Epithelial cell of esophagus (primary cell): ENCODE data around the gene P3H2.

Experiments used
- DNase-seq: peaks from one replicate; pipeline ENCODE4 v3.0.0; 2010; ENCODE audit warnings: low read depth
- H3K4me3 ChIP-seq: 2 replicates; pipeline ENCODE4 v1.5.1; 2011; ENCODE audit warnings: mild to moderate bottlenecking, low read length, control low read depth
- TF ChIP-seq, protein P1 (sequence below): IDR thresholded peaks from 2 replicates; pipeline ENCODE4 v1.5.1; 2011; ENCODE audit warnings: low read depth, mild to moderate bottlenecking, low read length, control low read depth, inconsistent platforms; ENCODE audit not compliant: insufficient read depth; ENCODE audit errors: missing control alignments

Gene P3H2

GRCh38 chr3:189949580-189949979 is 171.1 kb downstream of the P3H2 start:
- no peak overlapping the region for H3K4me3 ChIP-seq
- TF ChIP-seq, protein P1, sequence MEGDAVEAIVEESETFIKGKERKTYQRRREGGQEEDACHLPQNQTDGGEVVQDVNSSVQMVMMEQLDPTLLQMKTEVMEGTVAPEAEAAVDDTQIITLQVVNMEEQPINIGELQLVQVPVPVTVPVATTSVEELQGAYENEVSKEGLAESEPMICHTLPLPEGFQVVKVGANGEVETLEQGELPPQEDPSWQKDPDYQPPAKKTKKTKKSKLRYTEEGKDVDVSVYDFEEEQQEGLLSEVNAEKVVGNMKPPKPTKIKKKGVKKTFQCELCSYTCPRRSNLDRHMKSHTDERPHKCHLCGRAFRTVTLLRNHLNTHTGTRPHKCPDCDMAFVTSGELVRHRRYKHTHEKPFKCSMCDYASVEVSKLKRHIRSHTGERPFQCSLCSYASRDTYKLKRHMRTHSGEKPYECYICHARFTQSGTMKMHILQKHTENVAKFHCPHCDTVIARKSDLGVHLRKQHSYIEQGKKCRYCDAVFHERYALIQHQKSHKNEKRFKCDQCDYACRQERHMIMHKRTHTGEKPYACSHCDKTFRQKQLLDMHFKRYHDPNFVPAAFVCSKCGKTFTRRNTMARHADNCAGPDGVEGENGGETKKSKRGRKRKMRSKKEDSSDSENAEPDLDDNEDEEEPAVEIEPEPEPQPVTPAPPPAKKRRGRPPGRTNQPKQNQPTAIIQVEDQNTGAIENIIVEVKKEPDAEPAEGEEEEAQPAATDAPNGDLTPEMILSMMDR = no peak
- DNase-seq = no peak

DNA sequence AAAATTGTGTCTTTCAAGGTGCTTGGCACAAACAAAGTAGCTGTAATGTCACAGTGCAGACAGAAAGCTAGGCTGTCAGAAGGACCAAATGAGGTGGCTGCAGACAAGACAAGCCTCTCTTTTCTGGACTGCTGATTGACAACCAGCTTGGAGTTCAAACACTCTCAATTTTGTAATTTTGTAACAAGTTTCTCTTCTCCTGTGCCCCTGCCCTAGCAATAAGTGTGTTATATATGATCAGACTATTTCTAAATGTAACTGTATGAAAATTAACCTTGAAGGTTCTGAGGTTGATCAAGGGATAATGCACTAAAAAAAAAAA is 172.0 kb downstream of the P3H2 start:
- no peak overlapping the region for H3K4me3 ChIP-seq
- no peak for DNase-seq
- TF ChIP-seq, protein P1 = no peak

DNA sequence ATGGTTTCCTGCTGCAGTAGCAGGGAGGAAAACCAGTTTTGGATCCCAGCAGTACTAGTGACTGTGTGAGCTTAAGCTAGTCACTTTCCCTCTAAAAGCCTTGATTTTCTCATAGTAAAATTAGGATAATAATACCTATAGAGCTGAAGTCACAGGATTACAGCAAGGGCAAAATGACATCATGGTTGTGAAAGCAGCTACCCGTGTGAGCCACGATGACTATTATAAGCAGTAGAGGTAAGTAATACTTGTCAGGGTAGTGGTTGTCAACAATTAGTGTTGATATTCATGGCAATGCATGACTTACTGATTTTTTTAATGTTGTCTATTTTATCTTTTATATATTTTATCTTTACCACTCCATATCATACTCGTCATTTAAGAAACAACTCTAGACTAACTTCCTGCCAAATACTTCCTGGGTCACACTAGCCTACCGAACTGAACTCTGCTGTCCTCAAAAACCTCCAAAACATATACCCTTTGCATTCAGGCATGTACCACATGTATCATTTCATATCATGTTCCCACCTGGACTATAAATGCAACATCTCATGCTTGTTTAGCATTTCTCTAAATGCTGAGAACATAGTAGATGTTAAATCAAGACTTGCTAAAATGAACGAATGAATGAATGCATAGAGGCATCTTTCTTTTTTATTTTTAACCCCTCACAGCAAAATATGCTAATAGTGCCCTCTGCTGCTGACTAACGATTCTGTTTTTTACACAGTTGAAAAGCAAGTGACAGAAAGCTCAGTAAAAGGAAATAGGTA is 172.6 kb downstream of the P3H2 start:
- TF ChIP-seq, protein P1 = peak; percentile 64
- DNase-seq = peak; percentile 91
- H3K4me3 ChIP-seq = no peak overlapping the region

- no peak for DNase-seq
- TF ChIP-seq, protein P1 = no peak
- H3K4me3 ChIP-seq = no peak overlapping the region
Observed at GRCh38 chr3:189947068-189947467, 173.6 kb downstream of the P3H2 start.

DNA sequence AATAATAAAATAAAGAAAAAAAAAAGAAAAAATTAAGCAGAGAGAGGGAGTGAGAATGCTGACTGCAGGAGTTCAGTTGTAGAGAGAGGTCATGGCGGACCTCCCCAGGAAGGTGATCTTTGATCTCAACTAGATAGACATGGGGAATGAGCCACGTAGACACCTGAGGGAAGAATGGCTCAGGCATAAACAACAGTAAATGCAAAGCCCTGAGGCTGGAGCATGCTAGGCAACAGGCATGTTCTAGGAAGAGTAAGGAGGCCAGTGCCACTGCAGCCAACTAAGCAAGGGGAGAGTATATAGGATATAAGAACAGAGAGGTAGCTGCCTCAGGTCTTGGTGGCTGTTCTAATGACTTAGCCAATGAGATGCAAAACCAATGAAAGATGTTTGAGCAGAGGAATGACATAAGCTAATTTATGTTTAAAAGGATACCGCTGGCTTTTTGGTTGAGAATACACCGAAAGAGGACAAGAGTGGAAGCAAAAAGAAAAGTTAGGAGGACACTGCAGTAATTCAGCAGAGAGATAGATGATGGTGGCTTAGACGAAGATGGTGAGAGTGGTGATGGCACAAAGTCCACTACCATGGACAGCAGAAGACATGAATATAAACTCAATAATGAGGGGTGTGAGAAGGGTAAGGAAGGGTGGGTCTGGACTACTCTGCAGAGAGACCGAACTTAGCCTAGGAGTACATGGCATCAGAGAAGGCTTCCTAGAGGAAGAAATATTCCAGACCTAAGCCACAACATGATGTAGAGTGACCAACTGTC is 174.6 kb downstream of the P3H2 start:
- H3K4me3 ChIP-seq = no peak overlapping the region
- DNase-seq = no peak
- TF ChIP-seq, protein P1 = no peak

DNA sequence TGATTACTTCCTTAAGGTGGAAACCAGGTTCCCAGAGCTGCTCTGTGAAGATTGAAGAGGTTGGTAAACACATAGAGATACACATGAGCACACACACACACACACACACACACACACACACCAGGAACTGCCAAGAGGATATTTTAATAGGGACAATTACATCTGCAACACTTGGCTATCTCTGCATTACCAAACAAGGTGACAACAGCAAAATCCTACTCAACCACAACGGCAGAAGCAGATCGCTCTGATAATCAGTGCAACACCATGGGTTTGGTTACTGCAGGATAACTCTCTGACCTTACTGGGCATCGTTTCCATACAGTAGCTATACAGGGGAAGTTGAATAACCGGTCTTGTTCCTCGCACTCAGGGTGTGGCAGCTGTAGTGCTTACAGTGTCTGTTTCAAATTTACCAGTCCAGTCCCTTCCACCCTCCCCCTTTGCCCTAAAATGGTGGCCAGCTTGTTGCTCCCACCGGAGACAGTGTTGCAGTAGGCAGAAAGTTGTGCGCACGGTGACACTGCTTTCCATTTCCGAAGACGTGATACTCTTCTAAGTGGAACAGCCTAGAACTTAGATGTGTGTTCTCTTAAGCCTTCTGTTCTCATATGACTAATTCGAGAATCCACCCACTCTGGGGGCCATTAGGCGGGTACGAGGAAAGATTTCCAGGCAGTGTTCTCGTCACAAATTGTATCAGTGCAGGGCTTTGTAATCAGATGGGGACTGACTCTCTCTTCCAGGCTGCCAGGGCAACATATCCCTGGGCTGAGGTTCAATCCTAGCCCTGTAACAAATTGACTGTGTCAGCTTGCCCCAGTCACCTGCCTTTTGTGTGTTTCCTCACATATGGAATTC is 176.2 kb downstream of the P3H2 start:
- TF ChIP-seq, protein P1 = no peak
- H3K4me3 ChIP-seq = no peak overlapping the region
- DNase-seq = peak; percentile 93
